Measurements from ENCODE around the gene VMAC.

VMAC gene

DNA sequence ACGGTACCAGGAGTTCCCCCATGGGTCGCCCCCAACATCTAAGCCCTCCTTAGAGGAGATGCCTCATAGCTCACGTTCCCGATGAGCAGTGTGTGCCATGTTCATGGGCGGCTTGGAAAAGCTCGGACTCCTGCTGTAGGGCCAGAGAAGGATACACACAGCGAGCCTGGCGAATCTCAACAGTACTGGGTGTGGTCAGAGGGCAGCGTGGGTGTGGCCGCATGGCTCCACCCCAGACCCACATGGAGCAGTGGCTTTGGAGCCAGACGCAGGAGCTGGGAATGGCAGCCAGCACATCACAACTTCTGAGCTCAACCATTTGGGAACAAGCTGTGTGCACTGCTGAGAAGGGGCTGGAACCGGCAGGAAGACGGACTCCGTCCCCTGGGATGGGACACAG, 25.0 kb downstream of the VMAC start:
- H3K4me3 ChIP-seq (ENCODE audit: low read depth in 1 of 2, low read length in 2 of 2): no peak overlapping the region
- no peak overlapping the region for H2AFZ ChIP-seq (ENCODE audit: low read depth, low read length)
- H3K27me3 ChIP-seq (ENCODE audit: insufficient read depth, low read length, poor library complexity): no peaks in the 10 kb centered on the region
- H3K79me2 ChIP-seq (ENCODE audit: insufficient read depth, low read length): peaks cover 26% of the 10 kb centered on the region
- H3K4me2 ChIP-seq (ENCODE audit: insufficient read depth, low read length): no peak overlapping the region
- no peak for ATAC-seq (ENCODE audit: insufficient read depth, low read depth)
- H3K27ac ChIP-seq (ENCODE audit: low read length): no peak overlapping the region
- no peaks in the 10 kb centered on the region for H3K9me3 ChIP-seq (ENCODE audit: insufficient read depth, low read length, severe bottlenecking)
- H3K9ac ChIP-seq (ENCODE audit: low read depth, low read length): no peak overlapping the region
- no peak for DNase-seq
- no peak for TF ChIP-seq EZH2 (IDR thresholded peaks at IDR 0.05; ENCODE audit: borderline replicate concordance, low read depth, low read length, severe bottlenecking)
- TF ChIP-seq, protein P1, sequence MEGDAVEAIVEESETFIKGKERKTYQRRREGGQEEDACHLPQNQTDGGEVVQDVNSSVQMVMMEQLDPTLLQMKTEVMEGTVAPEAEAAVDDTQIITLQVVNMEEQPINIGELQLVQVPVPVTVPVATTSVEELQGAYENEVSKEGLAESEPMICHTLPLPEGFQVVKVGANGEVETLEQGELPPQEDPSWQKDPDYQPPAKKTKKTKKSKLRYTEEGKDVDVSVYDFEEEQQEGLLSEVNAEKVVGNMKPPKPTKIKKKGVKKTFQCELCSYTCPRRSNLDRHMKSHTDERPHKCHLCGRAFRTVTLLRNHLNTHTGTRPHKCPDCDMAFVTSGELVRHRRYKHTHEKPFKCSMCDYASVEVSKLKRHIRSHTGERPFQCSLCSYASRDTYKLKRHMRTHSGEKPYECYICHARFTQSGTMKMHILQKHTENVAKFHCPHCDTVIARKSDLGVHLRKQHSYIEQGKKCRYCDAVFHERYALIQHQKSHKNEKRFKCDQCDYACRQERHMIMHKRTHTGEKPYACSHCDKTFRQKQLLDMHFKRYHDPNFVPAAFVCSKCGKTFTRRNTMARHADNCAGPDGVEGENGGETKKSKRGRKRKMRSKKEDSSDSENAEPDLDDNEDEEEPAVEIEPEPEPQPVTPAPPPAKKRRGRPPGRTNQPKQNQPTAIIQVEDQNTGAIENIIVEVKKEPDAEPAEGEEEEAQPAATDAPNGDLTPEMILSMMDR (IDR thresholded peaks at IDR 0.05; ENCODE audit: borderline replicate concordance, extremely low read depth, low read length, poor library complexity, severe bottlenecking): no peak
- H3K36me3 ChIP-seq (ENCODE audit: insufficient read depth, low read length): peaks cover 94% of the 10 kb centered on the region
- peaks cover 42% of the 10 kb centered on the region for H4K20me1 ChIP-seq (ENCODE audit: insufficient read depth, low read length)
- H3K4me1 ChIP-seq (ENCODE audit: insufficient read depth, low read length): no peaks in the 10 kb centered on the region

DNA sequence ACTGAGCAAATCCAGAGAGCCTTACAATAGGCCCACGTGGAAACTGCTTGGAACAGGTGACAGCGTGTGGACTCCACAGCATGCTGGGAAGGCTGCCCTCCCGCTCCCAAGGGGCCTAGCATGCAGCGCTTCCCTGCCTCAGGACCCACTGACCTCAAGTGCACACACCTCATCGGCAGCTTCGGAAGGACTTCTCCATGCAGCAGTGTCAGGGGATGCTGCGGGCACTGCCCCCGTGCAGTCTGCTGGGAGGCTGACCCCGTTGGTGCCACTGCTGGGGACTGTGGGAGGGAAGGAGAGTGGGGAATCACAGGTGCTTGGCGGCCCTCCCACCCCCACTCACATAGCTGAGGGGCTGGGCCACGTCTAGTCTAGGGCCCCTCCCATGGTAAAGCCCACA, 26.6 kb downstream of the VMAC start:
- TF ChIP-seq, protein P1 (IDR thresholded peaks at IDR 0.05; ENCODE audit: borderline replicate concordance, extremely low read depth, low read length, poor library complexity, severe bottlenecking): no peak
- no peak for TF ChIP-seq EZH2 (IDR thresholded peaks at IDR 0.05; ENCODE audit: borderline replicate concordance, low read depth, low read length, severe bottlenecking)
- Histone ChIP-seq H3K9ac (ENCODE audit: low read depth, low read length) (no peak overlapping the region), H3K27me3 (ENCODE audit: insufficient read depth, low read length, poor library complexity) (no peaks in the 10 kb centered on the region), H3K27ac (ENCODE audit: low read length) (no peak overlapping the region), H3K4me1 (ENCODE audit: insufficient read depth, low read length) (no peaks in the 10 kb centered on the region), H3K4me2 (ENCODE audit: insufficient read depth, low read length) (no peak overlapping the region), H3K79me2 (ENCODE audit: insufficient read depth, low read length) (peaks cover 41% of the 10 kb centered on the region), H2AFZ (ENCODE audit: low read depth, low read length) (no peak overlapping the region), H3K36me3 (ENCODE audit: insufficient read depth, low read length) (peaks cover 90% of the 10 kb centered on the region), H4K20me1 (ENCODE audit: insufficient read depth, low read length) (peaks cover 55% of the 10 kb centered on the region), H3K4me3 (ENCODE audit: low read depth in 1 of 2, low read length in 2 of 2) (no peak overlapping the region), H3K9me3 (ENCODE audit: insufficient read depth, low read length, severe bottlenecking) (no peaks in the 10 kb centered on the region)
- DNase-seq (no peak), ATAC-seq (ENCODE audit: insufficient read depth, low read depth) (no peak)

DNA sequence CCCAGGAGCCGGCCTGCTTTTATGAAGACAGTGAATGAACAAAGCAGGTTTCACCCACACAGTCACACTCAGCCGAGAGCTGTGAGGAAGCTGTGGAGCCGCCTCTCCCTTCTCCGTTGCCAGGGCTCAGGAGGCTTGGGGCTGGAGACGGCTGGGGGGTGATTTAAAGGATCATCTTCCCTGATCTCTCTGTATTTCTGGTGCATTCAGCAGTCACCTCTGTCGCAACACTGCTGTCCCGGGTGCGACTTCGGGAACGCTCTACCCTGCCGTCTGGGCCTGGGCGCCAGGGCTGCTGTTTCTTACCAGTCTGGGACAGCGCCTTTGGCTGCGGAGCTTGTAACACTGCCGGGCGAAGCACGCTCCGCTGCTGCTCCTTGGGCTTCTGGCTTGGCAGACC, 27.5 kb downstream of the VMAC start:
- H3K4me1 ChIP-seq (ENCODE audit: insufficient read depth, low read length): no peaks in the 10 kb centered on the region
- no peak overlapping the region for H2AFZ ChIP-seq (ENCODE audit: low read depth, low read length)
- H3K27me3 ChIP-seq (ENCODE audit: insufficient read depth, low read length, poor library complexity): no peaks in the 10 kb centered on the region
- H3K9ac ChIP-seq (ENCODE audit: low read depth, low read length): no peak overlapping the region
- no peak overlapping the region for H3K4me2 ChIP-seq (ENCODE audit: insufficient read depth, low read length)
- peaks cover 88% of the 10 kb centered on the region for H3K36me3 ChIP-seq (ENCODE audit: insufficient read depth, low read length)
- peaks cover 55% of the 10 kb centered on the region for H4K20me1 ChIP-seq (ENCODE audit: insufficient read depth, low read length)
- H3K9me3 ChIP-seq (ENCODE audit: insufficient read depth, low read length, severe bottlenecking): no peaks in the 10 kb centered on the region
- no peak overlapping the region for H3K4me3 ChIP-seq (ENCODE audit: low read depth in 1 of 2, low read length in 2 of 2)
- TF ChIP-seq EZH2 (IDR thresholded peaks at IDR 0.05; ENCODE audit: borderline replicate concordance, low read depth, low read length, severe bottlenecking): no peak
- TF ChIP-seq, protein P1 (IDR thresholded peaks at IDR 0.05; ENCODE audit: borderline replicate concordance, extremely low read depth, low read length, poor library complexity, severe bottlenecking): no peak
- H3K27ac ChIP-seq (ENCODE audit: low read length): no peak overlapping the region
- DNase-seq (no peak), ATAC-seq (ENCODE audit: insufficient read depth, low read depth) (no peak)
- peaks cover 50% of the 10 kb centered on the region for H3K79me2 ChIP-seq (ENCODE audit: insufficient read depth, low read length)
